Upper lobe of left lung (tissue), 4 donors: Measurements from ENCODE around the gene ANO4.

Source experiments
- CTCF ChIP-seq, 6 experiments: fragments of 450-650 bp in 4 of 6; fragments of 200-600 bp in 2 of 6; sonication (generic) in 2 of 6; IDR thresholded peaks; one replicate each; pipeline ENCODE4 v1.5.1; 2016 to 2019; ENCODE audit warnings: antibody characterized with exemption in 6 of 6
- EP300 ChIP-seq, 4 donors: sonication (generic); formaldehyde crosslinking; IDR thresholded peaks; one replicate each; pipeline ENCODE4 v1.5.1; 2017; ENCODE audit warnings: antibody characterized with exemption in 4 of 4, control low read depth in 2 of 4
- POLR2A ChIP-seq, 4 donors: fragments of 450-650 bp; IDR thresholded peaks; one replicate each; pipeline ENCODE4 v1.5.1; 2016 to 2017; ENCODE audit warnings: antibody characterized with exemption in 4 of 4, mild to moderate bottlenecking in 2 of 4
- POLR2AphosphoS5 ChIP-seq, 2 donors: sonication (generic); formaldehyde crosslinking; IDR thresholded peaks; one replicate each; pipeline ENCODE4 v1.5.1; 2017; ENCODE audit warnings: antibody characterized with exemption in 2 of 2

GRCh38 chr12:101115326-101115725 lies 320.8 kb downstream of the ANO4 start:
- TF ChIP-seq POLR2A (IDR thresholded peaks at IDR 0.05) (no peak), CTCF (IDR thresholded peaks at IDR 0.05) (no peak), EP300 (IDR thresholded peaks at IDR 0.05) (no peak), POLR2AphosphoS5 (IDR thresholded peaks at IDR 0.05) (no peak)
